PC-3 (cell line): Measurements from ENCODE around the gene TAF6. TPM values are rescaled to one million over a fixed set of nuclear protein-coding genes. Genes with fewer than 3 reads are reported as not detected.

ENCODE experiments used
- ATAC-seq: fragments of 200-7000 bp; cut with Tn5 transposase; 2 replicates; pipeline ENCODE4 v1.9.1; 2020; ENCODE audit warnings: mild to moderate bottlenecking, moderate library complexity
- BruUV-seq: library from RNA; stranded (reverse); fragments of 400-500 nt; replicated peaks from 2 replicates; lab custom pipeline; 2021; lab: Mats Ljungman, UMichigan
- CTCF ChIA-PET: fragments of 300-600 bp; sonication (Branson Sonifier 250); formaldehyde crosslinking; loops from one replicate; lab custom pipeline; 2022; ENCODE audit warnings: antibody characterized with exemption; lab: Charles Lee
- POLR2A ChIA-PET: fragments of 300-600 bp; sonication (Branson Sonifier 250); formaldehyde crosslinking; loops from one replicate; lab custom pipeline; 2022; ENCODE audit warnings: antibody characterized with exemption; ENCODE audit not compliant: unreplicated experiment; lab: Charles Lee
- DNase-seq: peaks from one replicate; pipeline ENCODE4 v3.0.0-alpha.2; 2015
- H2AFZ ChIP-seq: fragments of 300-600 bp; sonication (generic); 2 replicates; pipeline ENCODE4 v1.6.0; 2016; ENCODE audit warnings: antibody characterized with exemption, low read length
- H3F3A ChIP-seq: fragments of 300-600 bp; sonication (generic); one replicate; pipeline ENCODE4 v1.6.0; 2017; ENCODE audit warnings: antibody characterized with exemption, low read length, control low read depth, mild to moderate bottlenecking; ENCODE audit not compliant: unreplicated experiment
- H3K27ac ChIP-seq: fragments of 300-600 bp; sonication (generic); 2 replicates; pipeline ENCODE4 v1.5.1; 2016; ENCODE audit warnings: mild to moderate bottlenecking, low read length
- H3K27me3 ChIP-seq: fragments of 300-600 bp; sonication (generic); 2 replicates; pipeline ENCODE4 v1.6.1; 2016; ENCODE audit warnings: low read length, mixed read lengths
- H3K36me3 ChIP-seq: fragments of 300-600 bp; sonication (generic); 2 replicates; pipeline ENCODE4 v1.6.1; 2016; ENCODE audit warnings: low read depth, mixed run types, low read length, mixed read lengths
- H3K4me1 ChIP-seq: fragments of 300-600 bp; sonication (generic); 2 replicates; pipeline ENCODE4 v1.5.1; 2016; ENCODE audit warnings: low read length; ENCODE audit not compliant: insufficient read depth
- H3K4me2 ChIP-seq: fragments of 300-600 bp; sonication (generic); 2 replicates; pipeline ENCODE4 v1.6.0; 2016; ENCODE audit warnings: low read length
- H3K4me3 ChIP-seq: fragments of 300-600 bp; sonication (generic); 2 replicates; pipeline ENCODE4 v1.5.1; 2016; ENCODE audit warnings: mild to moderate bottlenecking, low read length, mixed read lengths
- H3K79me2 ChIP-seq: fragments of 300-600 bp; sonication (generic); 2 replicates; pipeline ENCODE4 v1.6.1; 2017; ENCODE audit warnings: low read length, mixed read lengths
- H3K9ac ChIP-seq: fragments of 300-600 bp; sonication (generic); 2 replicates; pipeline ENCODE4 v1.6.0; 2016; ENCODE audit warnings: mild to moderate bottlenecking, low read length
- H3K9me2 ChIP-seq: fragments of 300-600 bp; sonication (generic); replicated peaks from 2 replicates; pipeline ENCODE4 v1.6.1; 2016; ENCODE audit warnings: mixed run types, low read length, mixed read lengths
- H3K9me3 ChIP-seq: fragments of 300-600 bp; sonication (generic); 2 replicates; pipeline ENCODE4 v1.6.1; 2016; ENCODE audit warnings: low read length, mixed read lengths
- H4K20me1 ChIP-seq: fragments of 300-600 bp; sonication (generic); 2 replicates; pipeline ENCODE4 v1.6.1; 2016; ENCODE audit warnings: low read length, mixed read lengths
- EZH2 ChIP-seq: fragments of 300-600 bp; sonication (generic); IDR thresholded peaks from one replicate; pipeline ENCODE4 v1.6.1; 2017; ENCODE audit warnings: antibody characterized with exemption, mild to moderate bottlenecking, low read length; ENCODE audit not compliant: unreplicated experiment
- EZH2phosphoT487 ChIP-seq: fragments of 300-600 bp; sonication (generic); IDR thresholded peaks from 2 replicates; pipeline ENCODE4 v1.6.1; 2018; ENCODE audit warnings: mild to moderate bottlenecking, antibody characterized with exemption, low read length, borderline replicate concordance
- intact Hi-C: fragments of 100-400 bp; cut with micrococcal nuclease; formaldehyde crosslinking; loops from 2 replicates; pipeline ENCODE4 v1.9.0; 2023
- total RNA-seq: library from RNA; depleted of rRNA; stranded (reverse); fragments of >200 nt; gene quantifications from 2 replicates; pipeline ENCODE4 v1.2.3, GENCODE V29; 2014
- TF ChIP-seq, protein P1 (sequence below): fragments of 300-600 bp; sonication (generic); conservative IDR thresholded peaks from 2 replicates; pipeline ENCODE4 v1.5.1; 2017; ENCODE audit warnings: antibody characterized with exemption, low read depth, mild to moderate bottlenecking, low read length

The TAF6 gene
- total RNA-seq, 1 experiment from 2014 or later = 58.6 TPM

DNA sequence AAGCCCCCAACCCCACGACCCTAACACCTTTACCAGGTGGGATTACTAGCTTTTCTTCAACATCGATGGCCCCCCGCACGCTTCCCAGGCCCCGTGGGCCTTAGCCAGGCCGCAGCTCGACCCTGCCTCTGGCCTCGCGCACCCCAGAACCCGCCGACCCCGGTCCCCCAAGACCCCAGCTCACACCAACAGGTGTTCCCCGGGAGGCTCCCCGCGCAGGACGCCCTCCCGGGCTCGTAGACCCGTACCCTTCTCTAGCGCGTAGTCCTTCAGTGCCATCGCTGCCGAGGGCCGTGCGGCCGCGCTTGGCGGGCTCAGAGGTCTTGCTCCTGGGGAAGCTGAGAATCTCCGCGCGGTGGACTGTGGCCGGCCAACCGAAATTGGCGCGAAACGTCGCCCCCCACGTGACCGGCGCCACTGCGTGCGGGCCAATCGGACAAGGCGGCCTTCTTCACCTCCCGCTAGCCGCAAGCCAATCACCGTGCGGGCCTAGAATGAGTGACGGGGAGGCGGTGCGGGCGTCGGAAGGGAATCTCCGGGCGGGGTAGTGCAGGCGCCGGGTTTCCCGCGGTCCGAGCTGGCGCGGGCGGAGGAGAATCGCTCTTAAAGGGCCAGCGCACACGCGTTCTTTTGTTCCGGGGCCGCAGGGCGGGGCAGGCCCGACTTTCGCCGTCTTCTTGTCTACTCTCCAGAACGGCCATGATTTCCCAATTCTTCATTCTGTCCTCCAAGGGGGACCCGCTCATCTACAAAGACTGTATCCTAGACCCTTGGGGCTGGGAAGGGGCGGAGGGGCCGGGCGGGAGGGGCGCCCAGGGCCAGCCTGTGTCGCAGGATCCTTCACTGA, 17.9 kb downstream of the TAF6 start, which contains the start of the genes AP4M1 and MCM7:
Gene AP4M1 (plus strand): TSS at position 628 of the 847 bp plus-strand sequence. CDS start 72 bp downstream, at position 700.
Gene MCM7 (minus strand): TSS at position 382 of the 847 bp plus-strand sequence. CDS start 103 bp downstream, at position 279.
- Histone ChIP-seq H3K36me3 (peaks cover 35% of the 10 kb centered on the region), H3K4me1 (peaks cover 19% of the 10 kb centered on the region), H2AFZ (peak within 1 kb of the TSS; percentile 81), H3F3A (no peaks in the 10 kb centered on the region), H3K9me3 (no peaks in the 10 kb centered on the region), H3K9me2 (no peaks in the 10 kb centered on the region), H3K4me2 (peak within 1 kb of the TSS; percentile 95), H3K27me3 (no peaks in the 10 kb centered on the region), H3K4me3 (peak within 1 kb of the TSS; percentile 80), H4K20me1 (peaks cover 27% of the 10 kb centered on the region), H3K27ac (peak within 1 kb of the TSS; percentile 93), H3K9ac (peak within 1 kb of the TSS; percentile 100), H3K79me2 (peaks cover 48% of the 10 kb centered on the region)
- ChIA-PET POLR2A (interaction anchor here (0.6 to 1.9 kb wide), 3 partner anchors 19 to 927 kb away, joined by 3 to 9 read pairs (median 5); partner anchors contain the start of gene MBLAC1), CTCF (interaction anchor here (0.6 to 0.9 kb wide), 2 partner anchors 22 to 26 kb away, joined by 4 to 5 read pairs; partner anchors contain the start of gene MBLAC1)
- no peak for TF ChIP-seq EZH2phosphoT487
- intact Hi-C loops = loop anchor here (1.0 to 2.0 kb wide), 2 partner anchors 18 to 25 kb away; partner anchors contain the start of genes CNPY4, MBLAC1 and TAF6
- BruUV-seq = no TSS peak
- DNase-seq (peak; percentile 98), ATAC-seq (peak; percentile 85)

DNA sequence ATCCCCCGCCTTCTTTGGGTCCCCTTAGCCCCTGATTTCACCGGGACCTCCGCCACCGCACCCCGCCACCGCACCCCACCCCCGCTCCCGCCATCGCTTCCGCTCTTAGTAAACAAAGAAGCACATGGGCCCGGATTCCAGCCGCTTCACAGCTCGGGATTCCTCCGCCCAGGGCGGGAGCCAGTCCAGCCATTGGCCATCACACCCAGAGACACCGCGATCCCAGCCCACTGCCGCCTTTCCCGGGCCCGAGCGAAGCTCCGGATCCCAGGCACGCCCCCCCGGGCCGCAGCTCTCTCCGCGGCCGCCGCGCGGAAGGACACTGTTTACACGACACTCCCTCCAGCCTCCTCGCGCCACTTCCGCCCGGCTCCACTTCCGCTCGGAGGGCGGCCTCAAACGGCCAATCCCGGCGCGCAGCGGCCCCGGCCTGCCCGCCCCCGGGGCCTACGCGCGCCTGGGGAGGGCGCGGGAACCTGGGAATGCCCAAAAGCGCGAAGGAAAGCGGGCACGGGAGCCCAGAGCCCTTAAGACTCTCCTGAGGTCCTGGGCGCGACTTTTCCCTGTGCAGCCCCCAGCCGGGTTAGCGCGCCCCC, 18.6 kb downstream of the TAF6 start:
- H3K79me2 ChIP-seq = peaks cover 48% of the 10 kb centered on the region
- peak overlapping the region; percentile 95 for H3K4me2 ChIP-seq
- H3K27me3 ChIP-seq = no peaks in the 10 kb centered on the region
- H4K20me1 ChIP-seq = peaks cover 27% of the 10 kb centered on the region
- peak overlapping the region; percentile 100 for H3K9ac ChIP-seq
- H3K4me3 ChIP-seq = peak overlapping the region; percentile 80
- no peak for TF ChIP-seq EZH2
- TF ChIP-seq, protein P1, sequence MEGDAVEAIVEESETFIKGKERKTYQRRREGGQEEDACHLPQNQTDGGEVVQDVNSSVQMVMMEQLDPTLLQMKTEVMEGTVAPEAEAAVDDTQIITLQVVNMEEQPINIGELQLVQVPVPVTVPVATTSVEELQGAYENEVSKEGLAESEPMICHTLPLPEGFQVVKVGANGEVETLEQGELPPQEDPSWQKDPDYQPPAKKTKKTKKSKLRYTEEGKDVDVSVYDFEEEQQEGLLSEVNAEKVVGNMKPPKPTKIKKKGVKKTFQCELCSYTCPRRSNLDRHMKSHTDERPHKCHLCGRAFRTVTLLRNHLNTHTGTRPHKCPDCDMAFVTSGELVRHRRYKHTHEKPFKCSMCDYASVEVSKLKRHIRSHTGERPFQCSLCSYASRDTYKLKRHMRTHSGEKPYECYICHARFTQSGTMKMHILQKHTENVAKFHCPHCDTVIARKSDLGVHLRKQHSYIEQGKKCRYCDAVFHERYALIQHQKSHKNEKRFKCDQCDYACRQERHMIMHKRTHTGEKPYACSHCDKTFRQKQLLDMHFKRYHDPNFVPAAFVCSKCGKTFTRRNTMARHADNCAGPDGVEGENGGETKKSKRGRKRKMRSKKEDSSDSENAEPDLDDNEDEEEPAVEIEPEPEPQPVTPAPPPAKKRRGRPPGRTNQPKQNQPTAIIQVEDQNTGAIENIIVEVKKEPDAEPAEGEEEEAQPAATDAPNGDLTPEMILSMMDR = no peak
- no peak for TF ChIP-seq EZH2phosphoT487
- H3F3A ChIP-seq = no peaks in the 10 kb centered on the region
- DNase-seq (peak; percentile 92), ATAC-seq (peak; percentile 79)
- H3K36me3 ChIP-seq = peaks cover 42% of the 10 kb centered on the region
- H2AFZ ChIP-seq = peak overlapping the region; percentile 61
- BruUV-seq = no TSS peak
- peaks cover 19% of the 10 kb centered on the region for H3K4me1 ChIP-seq
- no peaks in the 10 kb centered on the region for H3K9me2 ChIP-seq
- intact Hi-C loops = loop anchor here (1.0 to 2.0 kb wide), 3 partner anchors 11 to 26 kb away; partner anchors contain the start of genes CNPY4, MBLAC1 and TAF6
- POLR2A ChIA-PET = interaction anchor here (0.6 to 1.9 kb wide), 3 partner anchors 18 to 927 kb away, joined by 3 to 9 read pairs (median 3); no protein-coding TSS in a partner anchor
- peak overlapping the region; percentile 93 for H3K27ac ChIP-seq
- H3K9me3 ChIP-seq = no peaks in the 10 kb centered on the region
- CTCF ChIA-PET = interaction anchor here (0.6 kb wide), 1 partner anchor 18 kb away, joined by 6 read pairs; no protein-coding TSS in a partner anchor

DNA sequence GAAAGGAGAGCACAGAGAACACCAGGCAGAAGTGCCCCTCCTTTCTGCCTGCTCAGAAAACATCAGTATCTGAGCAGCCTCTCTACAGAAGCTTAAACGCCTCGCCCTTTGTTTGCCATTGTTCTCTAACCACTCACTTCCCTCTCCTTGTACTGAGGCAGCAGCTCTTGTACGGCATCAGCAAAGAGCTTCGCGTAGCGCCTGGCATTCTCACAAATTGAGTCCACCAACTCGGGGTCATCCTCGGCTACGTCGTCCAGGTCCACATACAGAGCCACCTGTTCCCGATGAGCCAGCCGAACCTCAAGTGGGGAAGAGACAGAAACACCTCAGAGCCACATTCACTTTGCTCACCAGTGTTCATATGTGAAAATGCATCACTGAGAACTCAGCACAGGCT, 19.7 kb downstream of the TAF6 start:
- peaks cover 52% of the 10 kb centered on the region for H3K36me3 ChIP-seq
- ChIA-PET POLR2A (interaction anchor here (0.9 kb wide), 1 partner anchor 17 kb away, joined by 30 read pairs; no protein-coding TSS in a partner anchor), CTCF (no interaction called here)
- H3F3A ChIP-seq = no peaks in the 10 kb centered on the region
- no peaks in the 10 kb centered on the region for H3K9me3 ChIP-seq
- BruUV-seq = no TSS peak
- H3K4me3 ChIP-seq = peak overlapping the region; percentile 80
- H2AFZ ChIP-seq = no peak overlapping the region
- H3K4me2 ChIP-seq = peak overlapping the region; percentile 95
- H3K27ac ChIP-seq = no peak overlapping the region
- peaks cover 19% of the 10 kb centered on the region for H3K4me1 ChIP-seq
- H4K20me1 ChIP-seq = peaks cover 27% of the 10 kb centered on the region
- H3K27me3 ChIP-seq = no peaks in the 10 kb centered on the region
- H3K9ac ChIP-seq = peak overlapping the region; percentile 100
- H3K9me2 ChIP-seq = no peaks in the 10 kb centered on the region
- intact Hi-C loops = no loop called here
- H3K79me2 ChIP-seq = peaks cover 53% of the 10 kb centered on the region
- no peak for ATAC-seq
- no peak for TF ChIP-seq EZH2
- TF ChIP-seq, protein P1 = no peak
- no peak for TF ChIP-seq EZH2phosphoT487
- DNase-seq = no peak
